Measurements from ENCODE around the gene CCDC97. TPM values are rescaled to one million over a fixed set of nuclear protein-coding genes. Genes with fewer than 3 reads are reported as not detected.

CCDC97 gene
- total RNA-seq, 2 donors from 2014 or later = 8.1 to 16.2 TPM

DNA sequence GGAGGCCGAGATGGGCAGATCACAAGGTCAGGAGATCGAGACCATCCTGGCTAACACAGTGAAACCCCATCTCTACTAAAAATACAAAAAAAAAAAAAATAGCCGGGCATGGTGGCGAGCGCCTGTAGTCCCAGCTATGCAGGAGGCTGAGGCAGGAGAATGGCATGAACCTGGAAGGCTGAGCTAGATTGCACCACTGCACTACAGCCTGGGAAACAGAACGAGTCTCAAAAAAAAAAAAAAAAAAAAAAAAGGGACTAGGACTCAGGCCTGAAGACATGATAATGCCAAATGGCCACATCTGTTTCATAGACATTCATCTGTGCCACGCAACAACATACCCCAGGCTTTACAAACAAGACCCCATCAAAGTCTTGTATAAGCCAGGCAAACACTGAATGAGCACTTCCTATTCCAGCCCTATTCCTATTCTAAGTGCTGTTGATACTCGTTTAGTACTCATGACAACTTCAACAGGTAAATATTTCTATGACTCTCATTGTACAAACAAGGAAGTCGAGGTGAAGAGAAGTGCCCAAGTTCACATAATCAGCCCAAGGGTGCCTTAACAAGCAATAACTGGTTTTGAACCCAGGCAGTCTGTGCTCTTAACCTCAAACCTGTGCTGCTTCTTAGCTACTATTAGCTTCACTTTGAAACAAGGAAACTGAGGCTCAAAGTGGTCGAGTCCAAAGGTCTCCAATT is 52.3 kb downstream of the CCDC97 start:
- TF ChIP-seq, protein P1, sequence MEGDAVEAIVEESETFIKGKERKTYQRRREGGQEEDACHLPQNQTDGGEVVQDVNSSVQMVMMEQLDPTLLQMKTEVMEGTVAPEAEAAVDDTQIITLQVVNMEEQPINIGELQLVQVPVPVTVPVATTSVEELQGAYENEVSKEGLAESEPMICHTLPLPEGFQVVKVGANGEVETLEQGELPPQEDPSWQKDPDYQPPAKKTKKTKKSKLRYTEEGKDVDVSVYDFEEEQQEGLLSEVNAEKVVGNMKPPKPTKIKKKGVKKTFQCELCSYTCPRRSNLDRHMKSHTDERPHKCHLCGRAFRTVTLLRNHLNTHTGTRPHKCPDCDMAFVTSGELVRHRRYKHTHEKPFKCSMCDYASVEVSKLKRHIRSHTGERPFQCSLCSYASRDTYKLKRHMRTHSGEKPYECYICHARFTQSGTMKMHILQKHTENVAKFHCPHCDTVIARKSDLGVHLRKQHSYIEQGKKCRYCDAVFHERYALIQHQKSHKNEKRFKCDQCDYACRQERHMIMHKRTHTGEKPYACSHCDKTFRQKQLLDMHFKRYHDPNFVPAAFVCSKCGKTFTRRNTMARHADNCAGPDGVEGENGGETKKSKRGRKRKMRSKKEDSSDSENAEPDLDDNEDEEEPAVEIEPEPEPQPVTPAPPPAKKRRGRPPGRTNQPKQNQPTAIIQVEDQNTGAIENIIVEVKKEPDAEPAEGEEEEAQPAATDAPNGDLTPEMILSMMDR (IDR thresholded peaks at IDR 0.05) = no peak

GRCh38 chr19:41363371-41363752 is 53.4 kb downstream of the CCDC97 start:
- DNase-seq (ENCODE audit: low spot score) = no peak
- Histone ChIP-seq H3K27me3 (no peaks in the 10 kb centered on the region), H3K27ac (peak overlapping the region; percentile 99), H3K4me3 (peak overlapping the region; percentile 77 to 89), H3K36me3 (no peaks in the 10 kb centered on the region), H3K4me1 (peaks cover 0 to 20% of the 10 kb centered on the region in 2 donors), H3K9me3 (no peaks in the 10 kb centered on the region)
- TF ChIP-seq, protein P1 (IDR thresholded peaks at IDR 0.05) = no peak

More for the DNA sequence above, 52.3 kb downstream of the CCDC97 start:
- Histone ChIP-seq H3K27ac (no peak overlapping the region), H3K9me3 (no peaks in the 10 kb centered on the region), H3K4me1 (peaks cover 0 to 14% of the 10 kb centered on the region in 2 donors), H3K27me3 (no peaks in the 10 kb centered on the region), H3K4me3 (no peak overlapping the region), H3K36me3 (no peaks in the 10 kb centered on the region)
- no peak for DNase-seq (ENCODE audit: low spot score)

- peaks cover 0 to 20% of the 10 kb centered on the region in 2 donors for H3K4me1 ChIP-seq
- peak; percentile 98 for DNase-seq (ENCODE audit: low spot score)
- H3K9me3 ChIP-seq = no peaks in the 10 kb centered on the region
- H3K27ac ChIP-seq = peak within 1 kb of the TSS; percentile 99
- TF ChIP-seq, protein P1 (IDR thresholded peaks at IDR 0.05) = no peak
- H3K4me3 ChIP-seq = peak within 1 kb of the TSS; percentile 77 to 89
- no peaks in the 10 kb centered on the region for H3K27me3 ChIP-seq
- no peaks in the 10 kb centered on the region for H3K36me3 ChIP-seq
Observed at GRCh38 chr19:41363753-41364523, 54.0 kb downstream of the CCDC97 start, which contains the start of gene B9D2. Gene B9D2 (minus strand): TSS chr19:41364149. CDS start chr19:41363519, 630 bp downstream.

DNA sequence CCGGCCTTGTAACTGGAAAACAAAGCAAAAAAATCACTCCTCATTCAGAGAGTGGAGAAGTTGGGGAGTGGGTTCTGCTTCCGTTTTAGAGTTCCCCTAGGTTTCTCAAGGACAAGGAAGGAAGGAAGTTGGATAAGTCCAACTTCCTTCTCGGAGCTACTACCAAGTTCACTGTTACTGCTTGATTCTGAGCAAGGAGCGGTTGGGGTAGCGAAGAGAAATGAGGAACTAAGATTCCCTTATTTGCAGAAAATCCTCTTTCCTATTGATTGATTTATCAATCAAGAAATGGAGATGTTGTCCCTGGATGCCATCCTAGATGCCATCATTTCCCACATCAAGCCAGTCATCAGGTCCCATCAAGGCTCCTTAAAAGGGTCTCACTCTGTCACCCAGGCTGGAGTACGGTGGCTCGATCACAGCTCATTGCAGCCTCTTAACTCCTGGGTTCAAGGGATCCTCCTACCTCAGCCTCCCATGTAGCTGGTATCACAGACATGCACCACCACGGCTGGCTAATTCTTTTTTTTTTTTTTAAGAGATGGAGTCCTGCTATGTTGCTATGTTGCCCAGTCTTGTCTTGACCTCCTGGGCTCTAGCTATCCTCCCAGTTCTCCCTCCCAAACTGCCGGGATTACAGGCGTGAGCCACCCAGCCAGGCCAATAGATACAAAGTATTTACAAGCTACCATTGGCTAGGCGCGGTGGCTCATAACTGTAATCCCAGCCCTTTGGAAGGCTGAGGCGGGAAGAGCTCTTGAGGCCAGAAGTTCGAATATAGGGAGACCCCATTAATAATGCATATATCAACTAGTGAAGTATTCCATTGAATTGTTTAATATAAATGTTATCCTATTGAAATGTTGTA is 54.8 kb downstream of the CCDC97 start:
- peaks cover 0 to 20% of the 10 kb centered on the region in 2 donors for H3K4me1 ChIP-seq
- H3K27me3 ChIP-seq = no peaks in the 10 kb centered on the region
- TF ChIP-seq, protein P1 (IDR thresholded peaks at IDR 0.05) = no peak
- H3K9me3 ChIP-seq = no peaks in the 10 kb centered on the region
- DNase-seq (ENCODE audit: low spot score) = no peak
- H3K36me3 ChIP-seq = no peaks in the 10 kb centered on the region
- H3K27ac ChIP-seq = peak overlapping the region; percentile 99
- H3K4me3 ChIP-seq = peak overlapping the region; percentile 77 to 89

- Histone ChIP-seq H3K36me3 (no peaks in the 10 kb centered on the region), H3K27ac (no peak overlapping the region), H3K4me1 (peaks cover 0 to 20% of the 10 kb centered on the region in 2 donors), H3K4me3 (no peak overlapping the region), H3K9me3 (no peaks in the 10 kb centered on the region), H3K27me3 (no peaks in the 10 kb centered on the region)
- TF ChIP-seq, protein P1 (IDR thresholded peaks at IDR 0.05) = no peak
- DNase-seq (ENCODE audit: low spot score) = no peak
Observed at GRCh38 chr19:41366089-41366488, 56.1 kb downstream of the CCDC97 start.

Data from right atrium auricular region (tissue), 2 donors.